ENCODE measurements around the gene MRM2.

Gene MRM2

DNA sequence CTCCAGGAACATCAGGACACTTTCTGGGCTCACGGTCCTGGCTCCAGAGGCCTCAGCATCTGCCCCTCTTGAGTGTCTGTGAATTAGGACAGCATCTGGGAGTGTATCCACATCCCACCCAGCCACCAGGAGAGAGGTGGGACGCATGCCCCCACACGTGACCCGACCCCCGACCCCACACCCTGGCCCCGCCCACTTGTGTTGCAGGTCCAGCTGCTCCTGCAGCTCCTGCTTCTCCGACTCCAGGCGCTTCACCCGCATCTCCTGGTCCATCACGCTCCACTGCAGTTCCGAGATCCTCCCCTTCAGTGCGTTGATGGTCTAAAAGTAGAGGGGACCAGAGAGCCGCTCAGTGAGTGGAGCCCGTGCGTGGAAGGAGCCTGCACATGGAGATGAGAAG is 22.9 kb downstream of the MRM2 start:
- TF ChIP-seq, protein P1, sequence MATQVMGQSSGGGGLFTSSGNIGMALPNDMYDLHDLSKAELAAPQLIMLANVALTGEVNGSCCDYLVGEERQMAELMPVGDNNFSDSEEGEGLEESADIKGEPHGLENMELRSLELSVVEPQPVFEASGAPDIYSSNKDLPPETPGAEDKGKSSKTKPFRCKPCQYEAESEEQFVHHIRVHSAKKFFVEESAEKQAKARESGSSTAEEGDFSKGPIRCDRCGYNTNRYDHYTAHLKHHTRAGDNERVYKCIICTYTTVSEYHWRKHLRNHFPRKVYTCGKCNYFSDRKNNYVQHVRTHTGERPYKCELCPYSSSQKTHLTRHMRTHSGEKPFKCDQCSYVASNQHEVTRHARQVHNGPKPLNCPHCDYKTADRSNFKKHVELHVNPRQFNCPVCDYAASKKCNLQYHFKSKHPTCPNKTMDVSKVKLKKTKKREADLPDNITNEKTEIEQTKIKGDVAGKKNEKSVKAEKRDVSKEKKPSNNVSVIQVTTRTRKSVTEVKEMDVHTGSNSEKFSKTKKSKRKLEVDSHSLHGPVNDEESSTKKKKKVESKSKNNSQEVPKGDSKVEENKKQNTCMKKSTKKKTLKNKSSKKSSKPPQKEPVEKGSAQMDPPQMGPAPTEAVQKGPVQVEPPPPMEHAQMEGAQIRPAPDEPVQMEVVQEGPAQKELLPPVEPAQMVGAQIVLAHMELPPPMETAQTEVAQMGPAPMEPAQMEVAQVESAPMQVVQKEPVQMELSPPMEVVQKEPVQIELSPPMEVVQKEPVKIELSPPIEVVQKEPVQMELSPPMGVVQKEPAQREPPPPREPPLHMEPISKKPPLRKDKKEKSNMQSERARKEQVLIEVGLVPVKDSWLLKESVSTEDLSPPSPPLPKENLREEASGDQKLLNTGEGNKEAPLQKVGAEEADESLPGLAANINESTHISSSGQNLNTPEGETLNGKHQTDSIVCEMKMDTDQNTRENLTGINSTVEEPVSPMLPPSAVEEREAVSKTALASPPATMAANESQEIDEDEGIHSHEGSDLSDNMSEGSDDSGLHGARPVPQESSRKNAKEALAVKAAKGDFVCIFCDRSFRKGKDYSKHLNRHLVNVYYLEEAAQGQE (IDR thresholded peaks at IDR 0.05; ENCODE audit: insufficient read depth in 1 of 2, low read depth in 2 of 2, low read length in 2 of 2): no peak
- TF ChIP-seq POLR2AphosphoS5 (IDR thresholded peaks at IDR 0.05; ENCODE audit: low read depth, low read length): no peak
- TF ChIP-seq TAF1 (IDR thresholded peaks at IDR 0.05; ENCODE audit: borderline replicate concordance, insufficient read depth, low read length): no peak
- TF ChIP-seq FOXP2 (optimal IDR thresholded peaks at IDR 0.05; ENCODE audit: borderline replicate concordance, extremely low read depth, extremely low read length, insufficient read depth): no peak
- TF ChIP-seq SIN3A (IDR thresholded peaks at IDR 0.05; ENCODE audit: borderline replicate concordance, insufficient read depth, low read length): no peak

DNA sequence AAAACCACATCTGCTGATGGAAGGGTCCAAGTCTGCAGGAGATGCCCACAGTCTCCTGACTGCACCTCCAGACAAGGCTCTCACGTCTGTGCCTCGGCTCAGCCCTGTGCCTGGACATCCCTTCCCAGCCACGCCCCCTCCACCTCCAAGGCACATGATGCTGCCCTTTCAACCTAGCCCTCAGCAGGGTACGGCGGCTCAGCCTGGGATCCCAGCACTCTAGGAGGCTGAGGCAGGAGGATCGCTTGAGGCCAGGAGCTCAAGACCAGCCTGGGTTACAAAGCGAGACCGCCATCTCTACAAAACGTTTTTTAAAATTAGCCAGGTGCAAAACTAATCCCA is 23.6 kb downstream of the MRM2 start:
- TF ChIP-seq, protein P1 (IDR thresholded peaks at IDR 0.05; ENCODE audit: insufficient read depth in 1 of 2, low read depth in 2 of 2, low read length in 2 of 2): no peak
- TF ChIP-seq SIN3A (IDR thresholded peaks at IDR 0.05; ENCODE audit: borderline replicate concordance, insufficient read depth, low read length) (no peak), TAF1 (IDR thresholded peaks at IDR 0.05; ENCODE audit: borderline replicate concordance, insufficient read depth, low read length) (no peak), POLR2AphosphoS5 (IDR thresholded peaks at IDR 0.05; ENCODE audit: low read depth, low read length) (no peak), FOXP2 (optimal IDR thresholded peaks at IDR 0.05; ENCODE audit: borderline replicate concordance, extremely low read depth, extremely low read length, insufficient read depth) (no peak)

DNA sequence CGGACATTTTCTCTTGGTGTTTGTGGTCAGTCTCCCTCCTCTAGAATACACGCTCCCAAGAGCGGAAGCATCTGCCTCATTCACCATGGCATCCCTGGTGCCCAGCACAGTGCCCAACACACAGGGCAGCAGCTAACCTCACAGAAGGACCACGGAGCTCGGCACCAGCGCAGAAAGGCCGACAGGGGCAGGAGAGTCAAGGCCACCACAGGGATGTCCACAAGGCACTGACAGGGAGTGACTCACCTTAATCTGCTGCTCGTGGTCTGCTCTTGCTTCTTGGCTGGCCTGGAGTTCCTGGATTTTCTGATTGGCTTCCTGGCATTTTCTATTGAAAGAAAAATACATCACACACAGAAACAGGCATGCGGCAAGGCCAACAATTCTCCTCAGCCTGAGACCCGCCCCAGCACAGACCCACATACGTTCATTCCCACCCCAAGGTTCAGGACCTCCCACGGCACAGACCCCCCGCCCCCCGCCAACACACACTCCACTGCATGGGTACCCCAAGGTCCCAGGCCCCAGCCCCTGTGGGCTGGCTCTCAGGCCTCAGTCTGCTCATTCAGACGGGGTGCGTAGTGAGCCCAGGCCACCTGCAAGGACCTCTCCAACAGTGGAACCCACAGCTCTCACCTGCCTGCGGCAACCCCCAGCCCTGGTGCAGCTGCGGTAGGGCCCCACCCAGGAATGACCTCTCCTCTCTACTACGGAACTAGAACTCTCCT is 24.1 kb downstream of the MRM2 start:
- TF ChIP-seq TAF1 (IDR thresholded peaks at IDR 0.05; ENCODE audit: borderline replicate concordance, insufficient read depth, low read length) (no peak), SIN3A (IDR thresholded peaks at IDR 0.05; ENCODE audit: borderline replicate concordance, insufficient read depth, low read length) (no peak)

DNA sequence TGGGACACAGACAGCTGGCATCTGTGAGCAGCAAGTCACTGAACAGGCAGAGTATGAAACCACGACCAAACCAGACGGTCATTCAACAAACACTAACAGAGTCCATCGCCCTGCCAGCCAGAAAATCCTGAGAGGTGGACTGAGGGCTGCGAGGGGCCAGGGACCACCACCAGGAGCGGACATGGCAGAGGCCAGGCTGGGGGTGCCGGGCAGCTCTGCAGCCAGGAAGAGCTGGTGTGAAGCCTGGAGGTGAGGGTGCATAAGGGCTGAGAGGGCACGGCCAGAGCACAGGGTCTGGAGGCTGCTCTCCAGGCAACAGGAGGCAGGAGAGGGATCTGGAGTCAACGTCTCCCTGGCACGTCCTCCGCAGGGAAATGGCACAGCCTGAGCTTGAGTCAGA is 24.8 kb downstream of the MRM2 start:
- no peak for TF ChIP-seq TAF1 (IDR thresholded peaks at IDR 0.05; ENCODE audit: borderline replicate concordance, insufficient read depth, low read length)
- TF ChIP-seq POLR2AphosphoS5 (IDR thresholded peaks at IDR 0.05; ENCODE audit: low read depth, low read length): no peak
- TF ChIP-seq, protein P1 (IDR thresholded peaks at IDR 0.05; ENCODE audit: insufficient read depth in 1 of 2, low read depth in 2 of 2, low read length in 2 of 2): no peak
- no peak for TF ChIP-seq SIN3A (IDR thresholded peaks at IDR 0.05; ENCODE audit: borderline replicate concordance, insufficient read depth, low read length)
- no peak for TF ChIP-seq FOXP2 (optimal IDR thresholded peaks at IDR 0.05; ENCODE audit: borderline replicate concordance, extremely low read depth, extremely low read length, insufficient read depth)

DNA sequence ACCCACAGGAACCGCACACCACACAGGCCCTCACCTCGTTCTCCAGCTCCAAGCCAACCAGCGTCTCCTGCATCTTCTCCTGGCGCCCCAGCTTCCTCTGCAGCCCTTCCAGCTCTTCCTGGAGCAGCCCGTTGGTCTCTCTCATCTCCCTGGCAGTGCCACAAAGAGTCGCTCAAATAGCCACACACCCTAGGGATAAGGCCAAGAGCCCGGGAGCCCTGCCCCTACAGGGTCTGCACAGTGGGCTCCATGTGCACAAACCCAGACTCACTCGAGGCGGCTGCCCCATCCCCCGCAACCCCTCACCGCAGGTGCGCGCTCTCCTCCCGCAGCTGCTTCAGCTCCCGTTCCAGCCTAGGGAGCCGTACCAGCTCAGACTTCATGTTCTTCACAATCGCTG is 26.2 kb downstream of the MRM2 start:
- TF ChIP-seq, protein P1 (IDR thresholded peaks at IDR 0.05; ENCODE audit: insufficient read depth in 1 of 2, low read depth in 2 of 2, low read length in 2 of 2): no peak
- TF ChIP-seq FOXP2 (optimal IDR thresholded peaks at IDR 0.05; ENCODE audit: borderline replicate concordance, extremely low read depth, extremely low read length, insufficient read depth) (no peak), SIN3A (IDR thresholded peaks at IDR 0.05; ENCODE audit: borderline replicate concordance, insufficient read depth, low read length) (no peak), POLR2AphosphoS5 (IDR thresholded peaks at IDR 0.05; ENCODE audit: low read depth, low read length) (no peak), TAF1 (IDR thresholded peaks at IDR 0.05; ENCODE audit: borderline replicate concordance, insufficient read depth, low read length) (no peak)

Data from PFSK-1 (cell line).